Medulla oblongata (tissue), 1 donor: ENCODE measurements around the gene DIPK1C.
A peak's percentile ranks its signal among the peaks of the same experiment; 100 is the strongest.

Experiments
- DNase-seq: peaks from one replicate; pipeline ENCODE4 v3.0.0-alpha.2; 2015; ENCODE audit errors: extremely low spot score

Gene DIPK1C

DNA sequence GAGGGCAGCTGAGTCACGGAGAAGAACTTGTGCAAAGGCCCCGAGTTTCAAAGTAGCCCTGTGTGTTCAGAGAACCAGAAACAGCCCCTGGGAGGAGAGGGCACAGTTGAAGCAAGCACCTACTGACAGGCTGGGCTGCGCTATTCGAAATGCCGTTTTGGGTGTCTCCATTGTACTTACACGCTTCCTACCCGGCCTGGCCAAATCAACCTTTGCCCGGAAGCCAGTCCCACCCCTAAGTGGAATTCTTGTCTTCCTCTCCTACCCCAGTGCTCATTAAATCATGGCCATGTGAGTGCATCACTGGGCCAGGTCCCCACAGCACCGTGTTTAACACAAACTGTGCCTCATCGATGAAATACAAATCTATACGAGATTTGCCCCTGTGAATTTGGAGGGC, 6.0 kb downstream of the DIPK1C start:
- DNase-seq, result no peak

DNA sequence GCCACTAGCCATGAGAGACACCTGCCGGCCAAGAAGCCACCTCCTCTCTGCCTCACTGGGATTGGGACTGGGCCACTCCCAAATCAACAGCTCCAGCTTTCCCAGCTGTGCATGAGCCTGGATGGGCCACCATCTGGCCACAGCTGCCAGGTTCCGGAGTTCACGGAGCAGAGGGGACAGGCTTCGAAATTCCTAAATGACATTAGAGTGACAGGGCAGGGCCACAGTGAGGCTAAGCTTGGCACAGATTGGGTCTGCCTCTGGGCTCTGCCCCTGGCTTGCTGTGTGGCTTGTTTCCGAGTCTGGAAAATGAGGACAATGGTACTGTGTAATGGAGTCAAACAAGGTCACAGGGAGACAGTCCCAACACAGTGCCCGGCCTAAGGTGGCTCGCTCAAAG, 6.5 kb downstream of the DIPK1C start:
- DNase-seq, result peak; percentile 89

DNA sequence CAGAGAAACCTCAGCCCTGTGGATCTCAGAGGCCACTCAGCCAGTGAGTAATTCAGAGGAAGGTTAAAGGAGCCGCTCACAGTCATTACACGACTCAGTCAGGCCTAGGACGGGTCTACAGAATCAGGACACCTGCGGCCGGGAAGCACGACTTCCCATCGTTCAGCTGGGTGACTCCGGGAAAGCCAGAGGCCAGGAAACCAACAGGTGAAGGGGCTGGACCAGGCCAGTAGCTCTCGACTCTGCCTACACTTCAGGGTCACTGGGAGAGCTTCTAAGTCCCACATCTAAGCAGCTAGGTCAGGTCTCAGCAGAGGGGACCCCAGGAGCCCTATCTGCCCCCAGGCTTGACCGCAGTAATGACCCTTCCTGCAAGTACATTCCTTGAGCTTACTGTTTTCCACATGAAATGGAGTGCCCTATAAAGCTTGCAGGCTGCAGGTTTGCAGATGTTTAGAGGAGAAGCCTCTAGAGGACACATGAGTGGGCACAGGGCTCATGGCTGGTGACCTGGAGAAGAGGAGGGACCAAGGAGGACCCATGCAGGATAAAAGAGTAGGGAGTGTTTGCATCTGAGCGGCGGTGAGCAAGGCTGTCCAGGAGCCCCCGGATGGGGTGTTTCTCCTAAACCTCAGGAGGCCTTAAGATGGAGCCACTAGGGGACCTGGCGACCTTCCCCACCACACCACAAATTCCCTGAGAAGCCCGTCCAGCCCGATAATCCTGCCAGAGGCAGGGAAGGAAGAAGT, 9.5 kb downstream of the DIPK1C start:
- no peak for DNase-seq

DNA sequence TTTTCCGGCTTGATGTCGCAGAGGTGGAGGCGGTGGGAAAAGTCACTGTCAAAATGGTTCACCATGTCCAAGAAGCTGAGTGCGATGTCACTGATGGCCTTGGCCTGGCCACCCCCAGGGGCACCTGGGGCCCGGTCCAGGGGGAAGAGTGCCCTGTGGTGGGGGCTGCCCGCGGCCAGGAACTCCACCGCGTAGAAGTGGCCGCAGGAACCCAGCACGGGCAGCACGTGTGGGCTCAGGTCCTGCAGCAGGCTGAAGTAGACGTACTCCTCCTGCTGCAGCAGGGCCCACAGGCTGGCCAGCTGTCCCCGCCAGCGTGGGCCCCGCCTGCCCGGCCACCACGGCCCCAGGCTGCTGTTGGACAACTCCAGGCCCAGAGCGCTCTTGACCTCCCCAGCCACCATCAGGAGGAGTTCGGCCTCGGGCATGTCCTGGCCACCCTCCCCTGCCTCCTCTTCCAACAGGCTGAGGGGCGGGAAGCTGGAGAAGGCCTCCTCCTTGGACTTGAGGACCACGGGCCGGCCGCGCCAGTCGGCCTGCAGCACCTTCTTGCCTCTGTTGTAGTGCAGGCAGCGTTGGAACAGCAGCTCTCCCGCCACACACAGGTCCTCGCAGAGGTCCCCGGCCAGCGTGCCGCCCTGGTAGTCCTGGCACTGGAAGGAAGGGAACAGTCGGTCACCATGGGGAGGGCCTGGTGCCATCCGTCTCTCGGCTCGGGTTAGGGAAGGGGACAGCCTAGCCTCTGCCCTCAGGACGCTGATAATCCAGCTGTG, 10.3 kb downstream of the DIPK1C start:
- DNase-seq, result no peak

DNA sequence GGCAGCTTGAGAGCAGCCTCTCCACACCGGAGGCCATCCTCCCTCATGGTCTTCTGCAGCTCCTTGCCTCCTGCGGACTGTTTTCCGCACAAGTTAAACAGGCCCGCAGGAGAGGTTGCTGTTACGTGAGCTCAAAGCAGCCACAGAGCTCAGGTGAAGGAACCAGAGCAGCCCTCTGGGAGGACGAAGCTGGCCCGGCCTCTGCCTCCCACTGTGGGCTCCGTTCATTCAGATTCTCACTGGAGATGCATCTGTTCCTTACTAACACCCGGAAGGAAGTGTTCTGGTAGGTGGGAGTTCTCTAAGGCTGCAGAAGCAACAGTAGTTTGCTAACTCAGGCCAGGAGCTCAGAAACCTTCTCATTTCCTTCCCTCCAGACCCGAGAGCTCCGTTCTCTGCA, 10.9 kb downstream of the DIPK1C start:
- no peak for DNase-seq

DNA sequence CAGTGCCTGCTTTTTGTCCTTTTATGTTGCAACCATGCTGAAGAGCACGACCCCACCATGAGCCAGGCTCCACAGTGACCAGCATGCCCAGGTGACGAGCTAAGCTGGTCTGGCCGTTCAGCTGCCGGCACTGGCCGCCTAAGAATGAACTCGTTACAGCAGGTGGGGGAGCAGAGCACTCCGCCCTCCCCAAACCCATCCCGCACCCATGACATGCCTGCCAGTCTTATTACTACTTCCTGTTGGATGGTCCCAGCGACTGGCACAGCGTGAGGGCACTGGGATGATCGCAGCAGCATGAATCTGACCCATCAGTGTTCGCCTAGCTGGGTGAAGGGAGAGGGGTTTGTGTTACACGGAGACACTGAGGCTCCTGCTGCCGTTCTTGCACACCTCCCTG, 11.5 kb downstream of the DIPK1C start:
- no peak for DNase-seq

DNA sequence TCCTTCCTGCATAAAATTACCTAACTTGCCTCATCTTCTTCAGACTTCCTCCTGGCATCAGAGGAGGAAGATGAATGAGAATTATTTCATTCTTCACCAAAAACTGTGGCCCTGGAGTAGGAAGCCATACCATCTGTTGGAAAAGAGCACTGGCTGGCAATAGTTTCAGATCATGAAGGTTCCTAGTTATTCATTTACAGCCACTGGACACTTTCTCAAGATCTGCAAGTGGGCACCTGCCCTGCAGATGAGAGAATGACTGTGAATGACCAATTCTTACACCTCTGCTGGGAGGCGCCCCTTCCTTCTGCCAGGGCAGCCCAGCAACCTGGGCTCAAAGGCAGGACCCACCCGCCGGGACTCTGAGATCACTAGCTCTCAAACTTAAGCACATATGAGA, 13.0 kb downstream of the DIPK1C start:
- no peak for DNase-seq

DNA sequence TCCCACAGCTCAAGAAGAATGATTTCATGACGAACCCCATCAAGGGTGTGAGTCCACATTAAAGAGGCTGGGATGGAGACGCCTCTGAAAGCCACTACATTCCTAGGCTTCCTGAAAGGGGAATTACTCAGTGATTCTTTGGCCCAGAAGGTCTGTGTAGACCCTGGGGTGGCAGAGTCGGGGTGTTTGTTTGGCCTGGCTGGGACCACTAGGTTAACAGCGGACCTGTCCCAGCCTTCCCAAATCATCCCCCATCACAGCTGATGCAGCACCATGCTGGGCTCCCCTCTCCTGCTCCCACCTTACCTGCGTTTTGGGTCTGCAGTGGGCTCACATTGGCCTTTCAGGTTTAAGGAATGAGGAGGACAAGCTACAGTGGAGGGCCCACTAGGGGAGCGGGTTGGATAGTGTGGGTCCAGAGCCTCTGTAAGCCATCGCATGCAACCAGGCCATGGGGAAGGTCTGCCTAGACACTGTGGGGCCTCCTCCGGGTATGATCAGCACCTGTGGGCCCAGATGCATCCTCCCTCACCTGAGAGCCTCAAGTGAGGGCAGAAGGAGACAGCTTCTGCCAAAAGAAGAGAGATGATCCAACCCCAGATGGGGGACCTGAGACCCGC, 16.2 kb downstream of the DIPK1C start:
- no peak for DNase-seq

DNA sequence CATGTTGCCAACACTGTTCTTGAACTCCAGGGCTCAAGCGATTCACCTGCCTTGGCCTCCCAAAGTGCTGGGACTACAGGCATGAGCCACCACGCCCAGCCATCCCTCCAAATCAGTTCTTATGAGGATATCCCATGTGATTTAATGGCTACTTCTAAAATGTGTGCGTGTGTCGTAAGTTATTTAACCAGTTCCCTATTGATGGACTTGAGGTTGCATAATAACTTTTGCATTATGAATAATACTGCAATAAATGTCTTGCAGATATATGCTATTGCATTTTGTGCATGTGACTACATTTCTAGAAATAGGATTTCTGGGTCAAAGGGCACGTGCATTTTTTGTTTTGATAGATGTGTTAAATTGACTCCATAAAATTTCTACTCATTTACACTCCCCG, 19.0 kb downstream of the DIPK1C start:
- DNase-seq, result no peak

DNA sequence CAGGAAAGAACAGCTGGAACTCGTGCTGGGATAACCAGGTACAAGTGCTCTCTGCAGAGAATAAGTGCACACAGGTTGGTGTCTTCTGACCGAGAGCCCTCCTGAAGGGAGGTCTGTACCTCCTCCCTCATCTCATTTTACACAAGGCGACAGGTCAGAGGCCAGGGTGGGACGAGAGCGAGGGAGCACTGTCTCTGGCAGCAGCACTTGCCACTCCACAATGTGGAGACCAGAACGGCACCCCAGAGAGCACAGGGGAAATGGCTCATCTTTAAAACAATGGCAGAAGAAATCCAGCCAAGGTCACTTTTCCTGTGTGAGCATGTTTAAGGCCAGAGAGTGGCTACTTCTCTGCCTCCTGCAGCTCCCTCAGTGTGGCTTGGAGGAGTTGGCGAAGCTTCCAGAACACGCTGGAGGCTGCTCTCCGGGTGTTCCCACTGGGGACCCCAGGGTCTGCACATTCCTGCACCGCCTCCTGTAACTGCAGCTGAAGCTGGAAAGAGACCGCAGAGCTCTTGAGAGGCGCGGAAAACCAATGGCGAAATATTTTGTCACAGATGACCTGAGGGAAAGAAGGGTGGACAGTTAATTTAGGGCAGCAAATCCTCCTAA, 20.8 kb downstream of the DIPK1C start:
- DNase-seq, result no peak

DNA sequence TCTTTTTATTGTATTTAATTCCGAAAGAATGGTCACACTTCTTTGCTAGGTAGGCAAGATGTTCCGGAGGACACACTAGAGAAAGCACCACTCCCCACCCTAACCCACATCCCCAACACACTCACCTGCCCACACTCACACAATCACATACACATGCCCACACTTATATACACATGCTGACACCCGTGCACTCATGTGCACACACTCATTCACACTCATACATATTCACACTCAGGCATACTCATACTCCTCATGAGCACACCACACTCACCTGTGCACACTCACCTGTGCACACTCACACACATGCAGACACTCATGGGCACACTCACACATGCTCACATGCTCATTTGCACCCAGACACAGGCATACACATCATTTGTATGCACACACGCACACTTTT, 21.4 kb downstream of the DIPK1C start:
- no peak for DNase-seq

DNA sequence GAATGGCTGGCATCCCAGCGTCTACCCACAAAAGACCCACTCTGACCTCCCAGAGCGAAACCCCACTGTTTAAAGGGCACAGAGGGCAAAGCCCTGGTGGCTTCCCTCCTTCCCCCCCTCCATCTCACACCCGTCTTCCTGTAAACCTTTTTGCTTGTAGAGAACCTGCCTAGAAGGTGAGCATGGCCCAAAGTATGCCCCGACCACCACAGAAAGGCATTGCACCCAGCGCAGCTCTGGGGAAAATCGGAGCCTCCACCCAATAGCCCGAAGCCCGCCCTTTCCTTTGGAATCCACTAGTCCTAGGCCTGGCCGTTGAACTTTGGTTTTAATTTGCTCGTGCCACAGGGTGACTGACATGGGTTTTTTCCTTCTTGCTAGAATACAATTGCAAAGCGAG, 22.6 kb downstream of the DIPK1C start:
- DNase-seq, result no peak

DNA sequence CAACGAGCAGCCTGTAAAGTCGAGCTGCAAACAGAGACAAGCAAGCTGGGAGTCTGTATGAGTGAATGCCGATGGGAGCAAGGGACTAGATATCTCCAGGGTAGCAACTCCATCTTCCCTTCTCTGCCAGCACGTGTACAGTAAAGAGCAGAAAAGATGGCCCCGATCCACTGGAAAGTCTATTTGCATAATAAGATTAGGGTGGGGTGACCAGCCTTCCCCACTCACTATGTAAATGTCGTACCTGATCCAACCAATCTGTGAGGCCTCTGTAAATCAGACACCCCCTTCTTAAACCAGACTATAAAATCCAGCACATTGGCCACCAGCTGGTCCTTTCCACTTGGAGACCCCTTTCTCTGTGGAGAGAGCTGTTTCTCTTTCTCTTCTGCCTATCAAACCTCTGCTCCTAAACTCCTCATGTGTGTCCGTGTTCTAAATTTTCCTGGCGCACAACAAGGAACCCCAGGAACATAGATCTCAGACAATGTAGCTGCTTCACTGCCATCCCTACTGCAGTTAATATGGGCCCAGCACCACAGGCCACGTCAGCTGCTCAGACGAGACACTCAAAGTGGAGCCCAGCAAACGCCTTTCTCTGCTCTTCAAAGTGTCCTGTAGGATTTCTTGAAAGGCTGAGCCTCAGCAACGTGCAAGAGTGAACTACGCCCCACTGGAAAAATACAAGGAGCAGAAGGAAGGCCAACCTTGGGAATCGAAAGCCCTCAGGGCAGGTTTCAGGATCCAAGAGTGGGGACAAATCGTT, 26.1 kb downstream of the DIPK1C start:
- DNase-seq, result no peak

DNA sequence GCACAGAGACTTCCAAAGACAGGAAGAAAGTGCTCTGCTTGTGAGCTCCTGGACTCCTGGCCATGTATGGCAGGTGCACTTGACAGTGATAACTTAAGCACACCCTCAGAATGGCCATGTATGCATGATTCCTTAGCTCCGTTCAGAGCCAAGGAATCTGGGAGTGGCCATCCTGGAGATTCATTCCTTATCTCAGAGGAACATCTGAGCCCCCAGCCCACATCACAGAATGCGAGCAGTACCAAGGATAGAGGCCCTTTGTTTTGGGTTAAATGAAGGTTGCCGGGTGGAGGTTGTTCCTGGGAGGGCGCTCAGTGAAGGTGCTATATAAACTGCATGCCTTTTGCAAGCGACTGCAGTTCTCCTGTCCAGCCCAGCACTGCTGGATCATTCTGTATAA, 26.9 kb downstream of the DIPK1C start:
- DNase-seq, result no peak

DNA sequence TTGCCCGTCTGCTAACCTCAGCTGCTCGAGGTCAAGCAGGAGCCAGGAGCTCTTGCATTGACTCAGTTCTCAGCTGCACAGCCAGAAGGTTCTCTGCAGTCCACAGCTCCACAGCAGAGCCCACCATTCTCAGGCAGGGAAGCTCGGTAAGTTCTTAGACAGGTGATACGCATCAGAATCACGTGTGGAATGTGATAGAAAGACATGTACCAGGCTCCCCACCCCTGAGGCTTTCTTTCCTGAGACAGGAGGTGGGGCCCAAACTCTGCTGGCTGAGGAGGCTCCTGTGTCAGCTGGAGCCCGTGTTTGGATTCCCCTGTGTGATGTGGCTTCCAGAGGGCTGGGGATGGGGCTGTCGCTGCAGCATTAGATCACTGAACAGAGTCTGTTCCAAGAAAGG, 28.0 kb downstream of the DIPK1C start:
- DNase-seq, result no peak

DNA sequence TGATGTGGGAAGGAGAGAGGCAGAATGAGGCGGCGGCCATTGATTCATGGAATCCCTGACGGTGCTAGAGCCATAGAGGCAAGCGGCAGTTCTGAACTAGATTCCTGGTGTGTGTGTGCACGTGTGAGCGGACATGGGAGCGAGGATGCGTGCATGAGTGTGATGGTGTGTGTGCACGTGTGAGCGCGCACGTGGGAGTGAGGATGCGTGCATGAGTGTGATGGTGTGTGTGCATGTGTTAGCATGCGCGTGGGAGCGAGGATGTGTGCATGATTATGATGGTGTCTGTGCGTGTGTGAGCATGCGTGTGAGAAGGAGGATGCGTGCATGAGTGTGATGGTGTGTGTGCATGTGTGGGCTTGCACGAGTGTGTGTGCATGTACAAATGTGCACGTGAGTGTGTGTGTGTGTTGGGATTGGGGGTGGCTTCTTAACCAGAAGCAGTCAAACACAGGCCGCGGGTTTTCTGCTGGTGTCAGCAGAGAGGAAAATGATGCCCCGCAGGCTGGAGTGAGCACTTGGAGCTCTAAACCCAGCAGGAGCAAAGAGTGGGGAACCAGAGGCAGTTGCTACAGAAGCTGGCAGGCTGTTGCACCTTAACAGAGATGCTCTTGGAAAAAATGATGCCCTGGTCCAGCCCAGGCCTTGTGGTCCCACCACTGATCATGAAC, 29.5 kb downstream of the DIPK1C start:
- DNase-seq, result no peak

DNA sequence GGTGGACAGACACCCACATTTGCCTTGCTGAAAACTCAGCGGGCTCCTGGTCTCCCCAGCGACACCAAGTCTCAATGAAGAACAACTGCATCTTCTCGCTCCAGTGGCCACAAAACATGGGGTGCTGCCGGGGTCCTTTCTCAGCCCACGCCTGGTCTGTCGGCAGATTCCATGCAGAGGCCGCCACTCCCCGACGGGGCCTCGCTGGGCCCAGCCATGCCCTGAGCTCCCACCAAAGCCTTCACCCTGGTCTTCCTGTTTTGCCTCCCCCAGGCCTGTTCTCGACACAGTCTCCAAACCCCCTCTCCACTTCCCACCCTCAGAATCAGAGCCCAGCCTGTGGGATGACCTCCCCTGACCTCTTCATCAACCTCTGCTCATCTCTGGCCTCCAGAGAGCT, 31.2 kb downstream of the DIPK1C start:
- DNase-seq, result no peak

DNA sequence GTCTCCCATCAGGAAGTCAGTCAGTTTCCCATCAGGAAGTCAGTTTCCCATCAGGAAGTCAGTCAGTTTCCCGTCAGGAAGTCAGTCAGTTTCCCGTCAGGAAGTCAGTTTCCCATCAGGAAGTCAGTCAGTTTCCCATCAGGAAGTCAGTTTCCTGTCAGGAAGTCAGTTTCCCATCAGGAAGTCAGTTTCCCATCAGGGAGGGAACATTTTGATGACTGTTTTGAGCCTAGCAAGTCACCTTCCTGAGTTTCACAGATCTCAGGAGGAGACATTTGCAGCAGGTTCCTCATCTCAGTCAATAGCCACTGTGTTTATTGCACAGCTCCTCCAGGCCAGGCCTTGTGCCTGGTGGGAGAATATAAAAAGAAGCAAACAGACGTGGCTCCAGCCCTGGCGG, 31.9 kb downstream of the DIPK1C start:
- DNase-seq, result no peak

DNA sequence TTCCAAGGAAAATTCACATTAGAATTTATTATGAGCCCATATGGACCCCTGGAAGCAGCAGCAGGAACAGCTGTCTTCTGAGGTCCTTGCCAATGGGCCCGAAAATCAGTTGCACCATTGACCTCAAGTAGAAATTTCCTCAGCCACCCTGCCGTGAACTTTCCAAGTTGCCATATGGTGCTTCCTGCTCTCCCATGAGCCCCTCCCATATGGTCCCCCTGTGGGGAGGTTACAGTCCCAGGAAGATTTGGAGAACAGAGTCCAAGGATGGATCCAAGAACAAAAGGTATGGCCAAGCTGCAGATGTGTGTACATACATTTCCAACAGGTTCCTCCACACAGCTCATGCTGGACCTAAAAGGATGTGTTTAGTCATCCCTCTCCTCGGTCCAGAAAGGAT, 34.6 kb downstream of the DIPK1C start:
- no peak for DNase-seq

DNA sequence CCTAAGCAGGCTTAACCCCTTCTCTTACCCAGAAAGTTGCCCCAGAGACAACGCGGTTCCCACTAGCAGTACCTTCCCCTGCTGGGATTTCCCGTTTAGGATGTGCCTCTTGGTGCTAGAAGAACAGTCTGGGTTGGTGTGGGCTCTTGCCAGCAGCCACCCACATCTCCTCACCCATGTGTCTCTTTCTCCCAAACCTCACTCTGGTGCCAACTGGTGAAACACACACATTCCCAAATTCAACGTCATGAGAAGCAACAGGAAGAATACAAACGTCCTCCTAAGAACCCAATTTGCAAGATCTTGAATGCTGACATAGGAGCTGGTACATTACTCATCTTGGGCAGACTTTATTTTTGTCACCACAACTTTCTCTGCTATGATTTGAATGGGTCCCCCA, 36.2 kb downstream of the DIPK1C start:
- DNase-seq, result no peak

DNA sequence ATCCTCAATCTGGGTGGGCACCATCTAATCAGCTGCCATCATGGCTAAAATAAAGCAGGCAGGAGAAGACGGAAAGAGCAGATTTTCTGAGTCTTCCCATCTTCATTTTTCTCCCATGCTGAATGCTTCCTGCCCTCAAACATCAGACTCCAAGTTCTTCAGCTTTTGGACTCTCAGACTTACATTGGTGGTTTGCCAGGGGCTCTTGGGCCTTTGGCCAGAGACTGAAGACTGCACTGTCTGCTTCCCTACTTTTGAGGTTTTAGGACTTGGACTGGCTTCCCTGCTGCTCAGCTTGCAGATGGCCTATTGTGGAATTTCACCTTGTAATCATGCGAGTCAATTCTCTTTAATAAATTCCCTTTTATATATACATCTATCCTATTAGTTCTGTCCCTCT, 36.6 kb downstream of the DIPK1C start:
- DNase-seq, result peak; percentile 68
